ENCODE data around the gene GLIS1. TPM values are rescaled to one million over a fixed set of nuclear protein-coding genes. Genes with fewer than 3 reads are reported as not detected.

The GLIS1 gene
- total RNA-seq, 1 donor from 2014 or later: not detected

Small RNA genes within 50 kb of the gene (small RNA-seq; reads per million reads assigned to genes)
- gene RF00418 (ENCODE audit: low replicate concordance) (not detected), gene RNU7-95P (ENCODE audit: low replicate concordance) (not detected)

Other genes with a start within 250 kb of the GLIS1 start
- 29.3 TPM for gene NDC1, start 99.1 kb upstream of the GLIS1 start, total RNA-seq
- 12.5 TPM for gene YIPF1, start 150.6 kb upstream of the GLIS1 start, total RNA-seq
- gene DIO1, start 155.0 kb upstream of the GLIS1 start, total RNA-seq: not detected
- gene IFT25, start 206.5 kb upstream of the GLIS1 start, total RNA-seq: 15.2 TPM
- 12.3 TPM for gene LRRC42, start 207.2 kb upstream of the GLIS1 start, total RNA-seq

All from temporal lobe (tissue), 2 donors.